Epithelial cell of proximal tubule (primary cell): Measurements from ENCODE around the gene GRK5. TPM values are rescaled to one million over a fixed set of nuclear protein-coding genes. Genes with fewer than 3 reads are reported as not detected.

ENCODE experiments used
- DNase-seq: peaks from one replicate; pipeline ENCODE4 v3.0.0-alpha.2; 2011; ENCODE audit warnings: low read depth
- H3K4me3 ChIP-seq: 2 replicates; pipeline ENCODE4 v1.5.1; 2011; ENCODE audit warnings: low read depth, mild to moderate bottlenecking, low read length
- CTCF ChIP-seq: conservative IDR thresholded peaks from 2 replicates; pipeline ENCODE4 v1.5.1; 2012; ENCODE audit warnings: low read depth, mild to moderate bottlenecking, low read length
- total RNA-seq: library from RNA; depleted of rRNA; stranded (reverse); fragments of >200 nt; gene quantifications from 2 replicates; pipeline ENCODE4 v1.2.3, GENCODE V29; 2015

The GRK5 gene
- total RNA-seq, 1 donor from 2014 or later, result 2.8 TPM

- DNase-seq, result no peak
- H3K4me3 ChIP-seq, result no peak overlapping the region
- no peak for TF ChIP-seq CTCF
These were observed 41.3 kb downstream of the GRK5 start for GRCh38 chr10:119248681-119249080.

- no peak overlapping the region for H3K4me3 ChIP-seq
- TF ChIP-seq CTCF, result no peak
- DNase-seq, result no peak
These were observed 43.4 kb downstream of the GRK5 start for GRCh38 chr10:119250641-119251314.

GRCh38 chr10:119251315-119251708, 43.9 kb downstream of the GRK5 start:
- no peak for TF ChIP-seq CTCF
- no peak overlapping the region for H3K4me3 ChIP-seq
- no peak for DNase-seq

GRCh38 chr10:119252051-119252465, 44.7 kb downstream of the GRK5 start:
- no peak for DNase-seq
- TF ChIP-seq CTCF, result no peak

GRCh38 chr10:119252470-119253151, 45.2 kb downstream of the GRK5 start:
- H3K4me3 ChIP-seq, result no peak overlapping the region
- no peak for TF ChIP-seq CTCF

More at GRCh38 chr10:119252051-119252465, 44.7 kb downstream of the GRK5 start:
- H3K4me3 ChIP-seq, result no peak overlapping the region

GRCh38 chr10:119253433-119254174, 46.2 kb downstream of the GRK5 start:
- DNase-seq, result peak; percentile 61

More at GRCh38 chr10:119252470-119253151, 45.2 kb downstream of the GRK5 start:
- no peak for DNase-seq

More at GRCh38 chr10:119253433-119254174, 46.2 kb downstream of the GRK5 start:
- no peak overlapping the region for H3K4me3 ChIP-seq
- no peak for TF ChIP-seq CTCF
